Colonic mucosa (tissue), 4 donors: ENCODE measurements around the gene WWOX. TPM values are rescaled to one million over a fixed set of nuclear protein-coding genes. Genes with fewer than 3 reads are reported as not detected.

Experiments
- DNase-seq: peaks from one replicate; pipeline ENCODE4 v3.0.0-alpha.2; 2020
- H3K27ac ChIP-seq: fragments of 200-600 bp; one replicate; pipeline ENCODE4 v1.8.0; 2021
- H3K27me3 ChIP-seq: fragments of 200-600 bp; one replicate; pipeline ENCODE4 v1.8.0; 2021
- H3K36me3 ChIP-seq: fragments of 200-600 bp; one replicate; pipeline ENCODE4 v1.8.0; 2021
- H3K4me1 ChIP-seq: fragments of 200-600 bp; one replicate; pipeline ENCODE4 v1.8.0; 2021; ENCODE audit warnings: mild to moderate bottlenecking
- H3K4me3 ChIP-seq: fragments of 200-600 bp; one replicate; pipeline ENCODE4 v1.8.0; 2021
- H3K9ac ChIP-seq, 2 donors: one replicate each; pipeline ENCODE4 v1.7.0; 2013; ENCODE audit warnings: control low read depth in 2 of 2, low read depth in 2 of 2, low read length in 2 of 2
- H3K9me3 ChIP-seq: fragments of 200-600 bp; one replicate; pipeline ENCODE4 v1.8.0; 2021
- CTCF ChIP-seq: fragments of 200-600 bp; IDR thresholded peaks from one replicate; pipeline ENCODE4 v1.8.0; 2022; ENCODE audit warnings: antibody characterized with exemption, mild to moderate bottlenecking
- intact Hi-C: fragments of 100-400 bp; cut with DNase I; formaldehyde crosslinking; loops from one replicate; pipeline ENCODE4 v1.14.1; 2022
- total RNA-seq, 2 donors: library from RNA; stranded (reverse); fragmentation: NEBNext Ultra II Directional in 1 of 2; extraction: Animal tissue kit (Norgen Biotek cat#: 25700) in 1 of 2; gene quantifications; one replicate each; pipeline ENCODE4 v1.2.1, GENCODE V29; 2021
- donor health status: healthy.
- donor health status: DM: no; HTN: no; CAD: no.
- donor health status: DM: no; HTN: no; CAD: no.

Gene WWOX
- total RNA-seq, 2 donors from 2014 or later, result 7.2 to 11.0 TPM

GRCh38 chr16:78759596-78759995 is 660.1 kb downstream of the WWOX start:
- no peaks in the 10 kb centered on the region for H3K9me3 ChIP-seq
- H3K36me3 ChIP-seq, result no peaks in the 10 kb centered on the region
- no peaks in the 10 kb centered on the region for H3K4me1 ChIP-seq
- no peak overlapping the region for H3K27ac ChIP-seq
- no peaks in the 10 kb centered on the region for H3K27me3 ChIP-seq
- DNase-seq, result no peak
- intact Hi-C loops, result no loop called here
- no peak for TF ChIP-seq CTCF
- no peak overlapping the region for H3K9ac ChIP-seq
- H3K4me3 ChIP-seq, result no peak overlapping the region

- Histone ChIP-seq H3K27me3 (no peaks in the 10 kb centered on the region), H3K9ac (no peak overlapping the region), H3K4me1 (no peaks in the 10 kb centered on the region), H3K27ac (no peak overlapping the region), H3K9me3 (no peaks in the 10 kb centered on the region), H3K4me3 (no peak overlapping the region), H3K36me3 (no peaks in the 10 kb centered on the region)
- DNase-seq, result no peak
- intact Hi-C loops, result no loop called here
- no peak for TF ChIP-seq CTCF
Measured at GRCh38 chr16:78760611-78761010, 661.2 kb downstream of the WWOX start.

- intact Hi-C loops, result no loop called here
- Histone ChIP-seq H3K27ac (no peak overlapping the region), H3K4me1 (no peaks in the 10 kb centered on the region), H3K27me3 (no peaks in the 10 kb centered on the region), H3K9me3 (no peaks in the 10 kb centered on the region), H3K4me3 (no peak overlapping the region), H3K9ac (no peak overlapping the region), H3K36me3 (no peaks in the 10 kb centered on the region)
- TF ChIP-seq CTCF, result no peak
- DNase-seq, result no peak
Measured at GRCh38 chr16:78761427-78761826, 662.0 kb downstream of the WWOX start.

GRCh38 chr16:78762222-78762621 is 662.8 kb downstream of the WWOX start:
- Histone ChIP-seq H3K27me3 (no peaks in the 10 kb centered on the region), H3K4me1 (no peaks in the 10 kb centered on the region), H3K4me3 (no peak overlapping the region), H3K36me3 (no peaks in the 10 kb centered on the region), H3K9ac (no peak overlapping the region), H3K27ac (no peak overlapping the region), H3K9me3 (no peaks in the 10 kb centered on the region)
- intact Hi-C loops, result no loop called here
- DNase-seq, result no peak
- TF ChIP-seq CTCF, result no peak

GRCh38 chr16:78763821-78764440 is 664.5 kb downstream of the WWOX start:
- Histone ChIP-seq H3K4me1 (no peaks in the 10 kb centered on the region), H3K27ac (no peak overlapping the region), H3K27me3 (no peaks in the 10 kb centered on the region), H3K4me3 (no peak overlapping the region), H3K9ac (no peak overlapping the region), H3K36me3 (no peaks in the 10 kb centered on the region), H3K9me3 (no peaks in the 10 kb centered on the region)
- intact Hi-C loops, result no loop called here
- no peak for DNase-seq
- TF ChIP-seq CTCF, result no peak
